Neural cell (in vitro differentiated cells): ENCODE data around the gene CERT1. TPM values are rescaled to one million over a fixed set of nuclear protein-coding genes. Genes with fewer than 3 reads are reported as not detected.

Source experiments
- H2AFZ ChIP-seq: fragments of 200-600, 300-800 bp; sonication (generic), shearing (Covaris generic); 2 replicates; pipeline ENCODE4 v1.6.0; 2014; ENCODE audit warnings: low read depth, mild to moderate bottlenecking, antibody characterized with exemption, low read length, moderate library complexity
- H3F3A ChIP-seq: fragments of 200-600 bp; shearing (Covaris generic); 2 replicates; pipeline ENCODE4 v1.6.1; 2016; ENCODE audit warnings: mild to moderate bottlenecking, moderate library complexity, mixed read lengths, antibody characterized with exemption, low read length; ENCODE audit not compliant: insufficient read depth, poor library complexity, severe bottlenecking
- H3K27ac ChIP-seq: fragments of 200-600, 300-800 bp; sonication (generic), shearing (Covaris generic); 2 replicates; pipeline ENCODE4 v1.5.1; 2014; ENCODE audit warnings: mild to moderate bottlenecking, low read length, moderate library complexity
- H3K27me3 ChIP-seq: fragments of 300-800, 200-600 bp; sonication (generic), shearing (Covaris generic); 2 replicates; pipeline ENCODE4 v1.6.0; 2014; ENCODE audit warnings: mild to moderate bottlenecking, low read depth, low read length, moderate library complexity; ENCODE audit not compliant: insufficient read depth
- H3K36me3 ChIP-seq: fragments of 300-800, 200-600 bp; sonication (generic), shearing (Covaris generic); 2 replicates; pipeline ENCODE4 v1.5.1; 2014; ENCODE audit warnings: mild to moderate bottlenecking, antibody characterized with exemption, low read length, moderate library complexity; ENCODE audit not compliant: insufficient read depth
- H3K4me2 ChIP-seq: fragments of 300-800, 200-600 bp; sonication (generic), shearing (Covaris generic); 2 replicates; pipeline ENCODE4 v1.6.0; 2014; ENCODE audit warnings: mild to moderate bottlenecking, low read length
- H3K4me3 ChIP-seq: fragments of 300-800, 200-600 bp; sonication (generic), shearing (Covaris generic); 2 replicates; pipeline ENCODE4 v1.5.1; 2014; ENCODE audit warnings: mild to moderate bottlenecking, low read length, moderate library complexity
- H3K79me2 ChIP-seq: fragments of 200-600 bp; shearing (Covaris generic); replicated peaks from 2 replicates; pipeline ENCODE4 v1.6.0; 2014; ENCODE audit warnings: mild to moderate bottlenecking, low read length, moderate library complexity; ENCODE audit not compliant: insufficient read depth
- H3K9ac ChIP-seq: fragments of 300-800, 200-600 bp; sonication (generic), shearing (Covaris generic); 2 replicates; pipeline ENCODE4 v1.6.1; 2016; ENCODE audit warnings: mild to moderate bottlenecking, low read length, mixed read lengths
- H3K9me2 ChIP-seq: fragments of 200-600 bp; shearing (Covaris generic); 2 replicates; pipeline ENCODE4 v1.6.1; 2016; ENCODE audit warnings: mild to moderate bottlenecking, low read length, mixed read lengths; ENCODE audit not compliant: insufficient read depth
- H3K9me3 ChIP-seq: fragments of 200-600, 300-800 bp; sonication (generic), shearing (Covaris generic); 2 replicates; pipeline ENCODE4 v1.6.1; 2016; ENCODE audit warnings: mild to moderate bottlenecking, mixed run types, low read length, moderate library complexity, mixed read lengths
- H4K20me1 ChIP-seq: fragments of 200-600 bp; shearing (Covaris generic); 2 replicates; pipeline ENCODE4 v1.6.1; 2016; ENCODE audit warnings: mild to moderate bottlenecking, mixed run types; ENCODE audit not compliant: insufficient read depth
- EP300 ChIP-seq: fragments of 450-650 bp; conservative IDR thresholded peaks from 2 replicates; pipeline ENCODE4 v1.6.1; 2014; ENCODE audit warnings: antibody characterized with exemption, mild to moderate bottlenecking, moderate library complexity; ENCODE audit not compliant: poor library complexity, severe bottlenecking
- EZH2 ChIP-seq: fragments of 200-600, 300-800 bp; shearing (Covaris generic), sonication (generic); IDR thresholded peaks from 2 replicates; pipeline ENCODE4 v1.6.1; 2014; ENCODE audit warnings: antibody characterized with exemption, low read length, borderline replicate concordance, mild to moderate bottlenecking; ENCODE audit not compliant: insufficient read depth, poor library complexity, severe bottlenecking
- MXI1 ChIP-seq: fragments of 450-650 bp; conservative IDR thresholded peaks from 2 replicates; pipeline ENCODE4 v1.6.1; 2014; ENCODE audit warnings: antibody characterized with exemption, mild to moderate bottlenecking; ENCODE audit not compliant: poor library complexity, severe bottlenecking
- POLR2AphosphoS5 ChIP-seq: IDR thresholded peaks from 2 replicates; pipeline ENCODE4 v1.6.1; 2012
- RAD21 ChIP-seq: fragments of 450-650 bp; conservative IDR thresholded peaks from 2 replicates; pipeline ENCODE4 v1.6.1; 2014; ENCODE audit warnings: antibody characterized with exemption, mild to moderate bottlenecking, moderate library complexity
- REST ChIP-seq: IDR thresholded peaks from 2 replicates; pipeline ENCODE4 v1.6.1; 2012; ENCODE audit warnings: borderline replicate concordance
- SMC3 ChIP-seq: fragments of 450-650 bp; conservative IDR thresholded peaks from 2 replicates; pipeline ENCODE4 v1.6.1; 2014; ENCODE audit warnings: antibody characterized with exemption, mild to moderate bottlenecking, moderate library complexity; ENCODE audit not compliant: poor library complexity
- TAF1 ChIP-seq: IDR thresholded peaks from 2 replicates; pipeline ENCODE4 v1.6.1; 2012; ENCODE audit warnings: low read depth
- polyA plus RNA-seq: library from polyadenylated mRNA; depleted of rRNA; stranded (reverse); fragments of >200 nt; gene quantifications from 2 replicates; pipeline ENCODE4 v1.2.3, GENCODE V29; 2014
- TF ChIP-seq, protein P1 (sequence below): fragments of 450-650 bp; IDR thresholded peaks from 2 replicates; pipeline ENCODE4 v1.5.1; 2014; ENCODE audit warnings: antibody characterized with exemption, mild to moderate bottlenecking, moderate library complexity; ENCODE audit not compliant: poor library complexity, severe bottlenecking

CERT1 gene
- polyA plus RNA-seq, 1 donor from 2014 or later: 24.3 TPM

GRCh38 chr5:75389430-75389829 lies 122.0 kb downstream of the CERT1 start:
- H3K9ac ChIP-seq: no peak overlapping the region
- H3K4me3 ChIP-seq: no peak overlapping the region
- no peaks in the 10 kb centered on the region for H3K27me3 ChIP-seq
- no peak overlapping the region for H3K4me2 ChIP-seq
- no peaks in the 10 kb centered on the region for H3K9me3 ChIP-seq
- H3F3A ChIP-seq: no peaks in the 10 kb centered on the region
- no peaks in the 10 kb centered on the region for H4K20me1 ChIP-seq
- no peaks in the 10 kb centered on the region for H3K79me2 ChIP-seq
- no peaks in the 10 kb centered on the region for H3K36me3 ChIP-seq
- TF ChIP-seq RAD21: no peak
- no peak for TF ChIP-seq MXI1
- no peak for TF ChIP-seq TAF1
- TF ChIP-seq POLR2AphosphoS5: no peak
- TF ChIP-seq REST: no peak
- TF ChIP-seq, protein P1, sequence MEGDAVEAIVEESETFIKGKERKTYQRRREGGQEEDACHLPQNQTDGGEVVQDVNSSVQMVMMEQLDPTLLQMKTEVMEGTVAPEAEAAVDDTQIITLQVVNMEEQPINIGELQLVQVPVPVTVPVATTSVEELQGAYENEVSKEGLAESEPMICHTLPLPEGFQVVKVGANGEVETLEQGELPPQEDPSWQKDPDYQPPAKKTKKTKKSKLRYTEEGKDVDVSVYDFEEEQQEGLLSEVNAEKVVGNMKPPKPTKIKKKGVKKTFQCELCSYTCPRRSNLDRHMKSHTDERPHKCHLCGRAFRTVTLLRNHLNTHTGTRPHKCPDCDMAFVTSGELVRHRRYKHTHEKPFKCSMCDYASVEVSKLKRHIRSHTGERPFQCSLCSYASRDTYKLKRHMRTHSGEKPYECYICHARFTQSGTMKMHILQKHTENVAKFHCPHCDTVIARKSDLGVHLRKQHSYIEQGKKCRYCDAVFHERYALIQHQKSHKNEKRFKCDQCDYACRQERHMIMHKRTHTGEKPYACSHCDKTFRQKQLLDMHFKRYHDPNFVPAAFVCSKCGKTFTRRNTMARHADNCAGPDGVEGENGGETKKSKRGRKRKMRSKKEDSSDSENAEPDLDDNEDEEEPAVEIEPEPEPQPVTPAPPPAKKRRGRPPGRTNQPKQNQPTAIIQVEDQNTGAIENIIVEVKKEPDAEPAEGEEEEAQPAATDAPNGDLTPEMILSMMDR: no peak
- TF ChIP-seq EP300: no peak
- TF ChIP-seq SMC3: no peak
- TF ChIP-seq EZH2: no peak
- no peaks in the 10 kb centered on the region for H3K9me2 ChIP-seq
- no peak overlapping the region for H2AFZ ChIP-seq
- H3K27ac ChIP-seq: no peak overlapping the region

- Histone ChIP-seq H3K9me3 (no peaks in the 10 kb centered on the region), H3K79me2 (no peaks in the 10 kb centered on the region), H4K20me1 (no peaks in the 10 kb centered on the region)
These were observed 123.6 kb downstream of the CERT1 start for GRCh38 chr5:75387806-75388205.

More at GRCh38 chr5:75387806-75388205, 123.6 kb downstream of the CERT1 start:
- Histone ChIP-seq H3K4me2 (no peak overlapping the region), H3K27me3 (no peaks in the 10 kb centered on the region), H3K4me3 (no peak overlapping the region), H3K36me3 (no peaks in the 10 kb centered on the region), H3K27ac (no peak overlapping the region), H3K9ac (no peak overlapping the region), H3K9me2 (no peaks in the 10 kb centered on the region), H3F3A (no peaks in the 10 kb centered on the region), H2AFZ (no peak overlapping the region)
- TF ChIP-seq, protein P1: no peak
